Fibroblast of skin of left biceps (primary cell): ENCODE data around the gene HIVEP3.

ENCODE experiments used
- DNase-seq, 2 experiments: peaks; one replicate each; pipeline ENCODE4 v3.0.0-alpha.2; 2013; ENCODE audit warnings: low read depth in 2 of 2

Gene HIVEP3

DNA sequence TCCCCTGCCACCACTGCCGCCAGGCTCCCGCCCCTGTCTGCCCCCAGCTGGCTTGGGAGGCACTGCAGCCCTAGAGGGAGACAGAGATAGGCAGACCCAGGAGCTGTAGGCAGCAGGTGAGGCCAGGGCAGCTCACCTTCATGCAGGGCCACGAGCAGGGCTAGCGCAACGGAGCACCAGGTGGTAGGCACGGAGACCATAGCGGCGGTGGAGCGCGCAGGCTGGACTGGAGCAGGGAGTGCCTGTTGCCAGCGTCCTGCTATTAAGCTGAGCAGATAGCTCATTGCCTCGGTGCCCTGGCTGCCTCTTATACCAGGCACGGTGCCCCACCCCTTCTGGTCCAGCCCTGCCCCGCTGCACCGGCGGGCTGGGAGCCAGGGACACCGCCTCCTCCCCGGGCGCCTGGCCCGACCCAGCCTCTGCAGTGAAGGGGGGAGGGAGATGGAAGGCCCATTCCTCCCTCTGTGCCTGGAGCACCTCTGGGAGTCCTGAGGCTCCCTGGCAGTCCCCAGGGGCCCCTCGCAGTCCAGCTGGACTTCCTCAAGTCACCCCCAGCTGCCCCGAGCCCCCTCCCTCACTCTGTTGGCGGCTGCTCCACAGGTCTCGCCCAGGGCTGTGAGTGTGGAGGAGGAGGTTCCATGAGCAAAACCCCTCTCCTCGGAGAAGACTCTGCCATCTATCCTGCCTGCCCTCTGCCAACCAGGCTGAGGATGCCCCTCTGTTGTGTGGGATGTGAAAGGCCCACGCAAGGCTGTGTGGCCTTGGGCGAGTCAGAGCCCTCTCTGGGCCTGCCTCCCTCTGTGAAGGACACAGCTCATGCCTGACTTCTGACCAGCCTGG is 434.1 kb downstream of the HIVEP3 start, which contains the start of gene EDN2:
TSS of gene EDN2 (minus strand) at position 282 of the 840 bp plus-strand sequence. CDS start at position 200, 82 bp downstream.
- no peak for DNase-seq

DNA sequence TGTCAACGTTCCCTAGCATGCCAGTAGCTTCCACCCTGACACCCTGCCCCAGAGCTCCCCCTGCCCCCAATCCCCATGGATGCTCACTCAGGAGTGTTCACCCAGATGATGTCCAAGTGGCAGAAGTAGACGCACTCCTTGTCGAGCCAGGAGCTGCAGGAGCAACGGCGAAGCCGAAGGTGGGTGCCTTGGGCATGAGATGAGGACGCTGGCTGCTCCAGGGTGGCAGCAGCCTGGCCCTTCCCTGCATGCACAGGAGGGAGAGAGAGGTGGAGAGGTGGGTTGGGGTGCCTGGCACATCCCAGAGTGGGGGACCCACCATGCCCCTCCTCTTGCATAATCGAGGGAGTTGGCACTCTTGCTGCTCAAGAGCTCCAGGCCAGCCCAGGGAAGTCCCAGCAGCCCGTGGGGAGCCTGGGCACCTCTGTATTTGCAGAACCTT is 434.7 kb downstream of the HIVEP3 start:
- DNase-seq = no peak

DNA sequence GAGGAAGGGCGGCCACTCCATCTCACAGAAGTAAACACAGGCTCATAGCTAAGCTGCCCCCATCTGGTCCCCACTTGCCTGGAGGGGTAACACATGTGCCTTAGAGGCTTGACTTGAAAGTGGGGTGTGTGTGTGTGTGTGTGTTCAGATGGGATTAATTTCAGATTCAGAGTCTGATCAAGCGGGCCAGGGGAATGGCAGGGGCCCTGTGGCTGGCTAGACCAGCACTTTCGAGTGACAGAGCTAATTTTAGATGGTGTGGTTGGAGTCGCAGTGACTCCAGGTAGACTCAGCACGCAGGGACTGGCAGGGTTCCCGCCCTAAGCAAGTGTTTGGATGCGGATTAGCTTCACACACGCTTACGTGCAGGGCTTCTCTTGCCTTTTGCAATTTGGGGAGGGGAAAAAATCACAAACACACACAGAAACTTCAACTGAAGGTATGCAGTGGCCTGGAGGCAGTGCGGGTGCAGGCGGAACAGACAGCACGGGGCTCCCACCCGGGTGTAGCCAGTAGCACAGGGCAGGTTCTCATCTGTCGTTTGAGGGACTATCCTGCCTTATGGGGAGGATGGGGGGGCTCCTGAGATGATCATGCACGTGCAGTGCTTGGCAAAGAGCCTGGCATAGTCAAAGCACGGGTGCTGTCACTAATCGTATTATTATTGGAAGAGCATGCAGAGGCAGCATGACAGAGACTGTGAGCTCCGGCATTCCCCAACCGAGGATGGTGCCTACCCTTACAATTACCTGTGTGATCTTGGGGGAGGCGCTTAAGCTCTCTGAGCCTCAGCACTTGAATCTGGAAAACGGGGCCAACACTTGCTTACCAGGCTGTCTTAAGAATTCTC is 435.5 kb downstream of the HIVEP3 start:
- DNase-seq = no peak

DNA sequence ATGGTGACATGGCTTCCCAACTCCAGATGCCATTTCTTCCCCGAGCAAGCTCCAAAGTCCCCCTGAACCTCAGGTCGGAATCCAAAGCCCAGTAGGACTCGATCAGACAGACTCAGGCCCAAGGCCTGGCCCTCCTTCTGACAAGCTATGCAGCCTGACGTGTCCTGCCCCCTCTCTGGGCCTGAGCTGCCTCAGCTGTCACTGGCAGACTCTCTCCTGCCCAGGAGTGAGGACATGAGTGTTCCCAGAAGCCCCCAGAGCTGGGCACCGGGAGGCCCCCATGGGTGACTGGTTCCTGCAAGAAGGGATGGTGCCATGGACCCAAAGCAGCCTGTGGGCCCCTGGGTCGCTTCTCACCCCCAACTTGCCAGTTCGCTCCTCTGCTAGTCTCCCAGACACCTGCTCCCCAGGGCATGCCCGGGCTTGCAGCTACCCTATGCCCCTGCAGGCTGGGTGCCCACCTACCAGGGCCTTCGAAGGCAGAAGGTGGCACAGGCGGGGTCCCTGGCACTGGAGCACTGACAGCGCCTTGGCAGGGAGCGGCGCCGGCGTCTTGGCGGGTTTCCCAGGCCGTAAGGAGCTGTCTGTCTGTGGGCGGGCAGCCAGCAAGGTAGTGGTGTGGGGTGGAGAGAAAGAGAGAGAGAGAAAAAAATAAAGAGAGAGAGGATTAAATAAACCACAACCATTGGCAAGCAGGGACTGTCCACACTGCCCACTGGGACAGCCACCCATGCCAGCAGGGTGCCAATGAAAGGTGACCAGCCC is 436.5 kb downstream of the HIVEP3 start:
- no peak for DNase-seq

DNA sequence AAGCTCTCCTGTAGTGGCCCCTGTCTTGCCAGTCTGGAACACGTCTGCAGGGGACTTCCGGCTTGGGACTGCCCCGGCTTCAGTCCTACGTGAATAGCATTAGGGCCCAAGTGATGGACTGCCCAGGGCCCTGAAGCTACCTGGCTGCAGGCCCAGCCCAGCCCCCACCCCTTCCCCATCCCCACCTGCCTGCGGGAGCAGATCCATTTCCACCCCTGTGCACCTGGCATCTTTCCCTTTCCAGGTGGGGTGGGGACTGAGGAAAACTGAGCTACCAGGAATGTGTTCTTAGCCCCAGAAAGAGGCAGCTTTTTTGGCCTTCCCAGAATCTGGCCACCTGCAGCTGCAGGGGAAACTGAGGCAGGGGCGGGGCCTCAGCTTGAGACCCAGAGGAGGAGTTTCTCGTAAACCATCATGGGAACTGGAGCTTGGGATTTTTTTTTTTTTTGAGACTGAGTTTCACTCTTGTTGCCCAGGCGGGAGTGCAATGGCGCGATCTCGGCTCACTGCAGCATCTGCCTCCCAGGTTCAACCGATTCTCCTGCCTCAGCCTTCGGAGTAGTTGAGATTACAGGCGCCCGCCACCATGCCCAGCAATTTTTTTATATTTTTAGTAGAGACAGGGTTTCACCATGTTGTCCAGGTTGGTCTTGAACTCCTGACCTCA is 437.5 kb downstream of the HIVEP3 start:
- no peak for DNase-seq

DNA sequence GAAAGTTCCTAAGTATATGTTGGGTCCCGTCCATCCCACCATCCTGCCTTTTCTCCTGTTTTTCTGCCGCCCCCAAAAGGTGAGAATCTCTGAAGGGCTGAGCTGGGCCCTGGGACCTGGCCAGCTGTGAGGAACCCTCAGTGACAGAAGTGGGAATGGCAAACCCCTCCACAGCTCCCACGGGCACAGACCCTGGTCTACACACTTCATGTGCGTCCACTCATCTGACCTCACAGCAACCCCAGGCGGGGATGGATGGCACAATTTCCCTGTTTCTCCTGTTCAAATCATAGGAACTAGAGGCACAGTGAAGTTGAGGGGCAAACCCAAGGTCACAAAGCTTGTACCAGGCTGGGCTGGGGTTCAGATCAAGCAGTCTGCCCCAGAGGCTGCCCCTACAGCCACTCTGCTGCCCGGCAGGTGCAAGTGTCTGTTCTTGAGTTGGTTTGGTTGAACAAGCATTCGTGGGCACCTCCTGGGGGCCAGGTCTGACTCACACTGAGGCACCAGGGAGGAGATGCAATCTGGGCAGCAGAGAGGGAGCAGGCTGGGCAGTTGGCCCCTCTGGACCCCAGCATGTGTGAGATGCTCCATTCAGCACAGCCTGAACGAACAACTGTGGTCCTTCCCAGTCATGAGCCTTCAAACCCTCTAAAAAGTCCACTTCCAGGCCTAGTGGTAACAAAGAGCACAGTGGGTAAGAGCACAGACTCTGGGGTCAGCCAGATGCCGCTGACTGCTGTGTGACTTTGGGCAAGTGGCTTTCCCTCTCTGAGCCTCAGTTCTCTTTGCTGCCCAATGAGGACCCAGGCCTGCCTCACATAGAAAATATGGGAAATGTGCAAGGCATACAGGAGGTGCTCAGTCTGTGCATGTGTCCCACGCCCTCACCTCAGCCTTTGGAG is 438.3 kb downstream of the HIVEP3 start:
- DNase-seq = no peak

DNA sequence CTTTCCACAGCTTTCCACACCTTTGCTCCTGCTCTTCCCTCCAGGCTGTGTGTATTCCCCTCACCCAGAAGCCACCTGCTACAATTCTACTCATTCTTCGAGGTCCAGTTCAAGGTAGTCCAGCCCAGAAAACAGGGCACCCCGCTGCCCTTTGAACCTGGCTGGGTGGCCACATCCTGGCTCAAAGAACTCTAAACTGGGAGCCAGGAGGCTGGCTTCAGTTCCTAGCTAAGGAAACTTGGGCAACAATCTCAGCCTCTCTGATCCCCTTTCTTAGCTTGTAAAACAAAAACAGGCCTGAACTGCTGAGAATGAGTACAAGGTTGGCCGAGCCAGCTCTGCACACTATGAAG is 438.9 kb downstream of the HIVEP3 start:
- DNase-seq = no peak

DNA sequence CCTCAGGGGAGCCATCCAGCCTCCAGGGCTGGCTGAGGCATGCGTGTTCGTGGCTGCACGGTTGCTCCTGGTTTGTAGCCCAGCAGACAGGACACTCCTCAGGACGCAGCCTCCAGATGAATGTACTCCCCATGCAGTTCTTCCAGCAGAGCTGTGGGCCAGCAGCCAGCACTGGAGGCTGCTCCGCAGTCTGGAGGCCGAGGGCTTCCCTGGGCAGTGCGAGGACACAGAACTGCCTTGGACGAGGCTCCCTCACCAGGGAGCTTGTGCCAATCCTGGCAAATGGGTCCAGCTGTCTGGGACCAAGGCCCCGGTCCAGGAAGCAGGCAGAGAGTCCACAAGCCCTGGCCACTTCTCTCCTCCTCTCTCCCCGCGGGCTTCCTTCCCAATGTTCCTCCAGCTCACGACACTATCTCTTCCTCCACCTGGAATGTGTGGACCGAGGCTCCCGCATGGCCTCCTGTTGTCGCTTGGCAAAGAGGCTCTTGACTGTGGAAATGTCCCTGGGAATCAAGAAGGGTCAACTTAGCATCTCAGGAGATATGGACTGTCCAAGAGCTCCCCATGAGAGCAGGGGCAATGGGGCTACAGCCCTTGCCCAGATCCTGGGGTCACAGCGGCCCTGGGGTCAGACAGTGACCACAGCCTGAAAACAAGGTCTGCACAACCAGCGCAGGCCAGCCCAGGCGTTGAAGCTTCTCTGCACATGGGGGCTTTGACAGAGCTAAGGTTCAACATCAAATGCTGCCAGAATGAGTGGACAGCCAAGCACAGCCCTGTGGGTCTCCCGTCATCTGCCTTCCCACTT is 439.5 kb downstream of the HIVEP3 start:
- no peak for DNase-seq

DNA sequence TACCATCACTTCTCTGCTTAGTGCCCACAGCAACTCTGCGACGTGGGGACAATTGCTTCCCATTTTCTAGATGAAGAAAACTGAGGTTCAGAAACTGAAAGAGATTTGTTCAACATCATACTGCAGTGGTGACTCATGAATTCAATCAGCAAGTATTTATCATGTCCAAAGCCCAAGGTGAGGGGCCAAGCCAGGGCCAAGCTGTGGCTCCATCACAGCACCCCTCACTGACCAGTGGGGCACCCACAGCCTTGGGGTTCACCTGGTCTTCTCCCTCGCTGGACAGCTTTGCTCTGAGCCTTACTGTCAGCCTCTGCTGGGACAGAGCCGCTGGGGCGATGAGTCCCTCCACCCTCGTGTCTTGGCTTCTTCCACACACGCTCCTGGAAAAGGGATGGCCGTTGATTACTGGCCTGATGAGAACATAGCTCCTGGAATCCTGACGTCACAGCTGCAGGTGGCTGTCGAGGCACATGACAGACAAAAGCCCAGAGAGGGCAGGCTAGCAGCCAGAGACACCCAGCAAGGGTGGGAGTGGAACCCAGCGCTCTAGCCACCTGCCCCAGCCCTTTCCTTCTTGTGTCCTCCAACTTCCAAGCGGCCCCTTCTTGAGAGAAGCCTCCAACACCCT is 440.5 kb downstream of the HIVEP3 start:
- DNase-seq = no peak

DNA sequence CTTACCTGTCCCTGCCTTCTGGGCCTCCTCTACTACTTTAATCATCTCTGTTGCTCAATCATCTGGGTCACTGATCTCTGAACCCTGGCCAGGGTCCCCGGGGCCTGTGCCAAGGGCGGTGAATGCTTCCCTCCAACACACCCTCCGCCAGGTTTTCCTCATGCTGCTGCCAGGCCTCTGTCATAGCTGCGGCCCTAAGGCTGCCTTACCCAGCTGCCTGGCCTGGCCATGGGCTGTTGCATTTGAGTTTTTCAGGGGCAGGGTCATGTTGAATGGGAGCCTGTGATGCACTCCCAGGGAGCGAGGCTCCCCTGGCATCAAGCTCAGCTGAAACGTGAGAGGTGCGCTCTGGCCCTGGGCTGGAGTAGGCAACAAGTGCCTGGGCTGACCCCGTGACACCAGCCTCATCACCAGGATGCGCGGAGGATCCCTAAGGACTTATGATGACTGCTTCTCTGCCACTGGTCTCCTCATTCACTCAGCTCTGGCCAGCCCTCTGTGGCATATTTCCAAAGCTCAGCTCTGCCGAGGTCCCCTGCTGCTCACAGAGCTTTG is 441.8 kb downstream of the HIVEP3 start:
- DNase-seq = no peak

DNA sequence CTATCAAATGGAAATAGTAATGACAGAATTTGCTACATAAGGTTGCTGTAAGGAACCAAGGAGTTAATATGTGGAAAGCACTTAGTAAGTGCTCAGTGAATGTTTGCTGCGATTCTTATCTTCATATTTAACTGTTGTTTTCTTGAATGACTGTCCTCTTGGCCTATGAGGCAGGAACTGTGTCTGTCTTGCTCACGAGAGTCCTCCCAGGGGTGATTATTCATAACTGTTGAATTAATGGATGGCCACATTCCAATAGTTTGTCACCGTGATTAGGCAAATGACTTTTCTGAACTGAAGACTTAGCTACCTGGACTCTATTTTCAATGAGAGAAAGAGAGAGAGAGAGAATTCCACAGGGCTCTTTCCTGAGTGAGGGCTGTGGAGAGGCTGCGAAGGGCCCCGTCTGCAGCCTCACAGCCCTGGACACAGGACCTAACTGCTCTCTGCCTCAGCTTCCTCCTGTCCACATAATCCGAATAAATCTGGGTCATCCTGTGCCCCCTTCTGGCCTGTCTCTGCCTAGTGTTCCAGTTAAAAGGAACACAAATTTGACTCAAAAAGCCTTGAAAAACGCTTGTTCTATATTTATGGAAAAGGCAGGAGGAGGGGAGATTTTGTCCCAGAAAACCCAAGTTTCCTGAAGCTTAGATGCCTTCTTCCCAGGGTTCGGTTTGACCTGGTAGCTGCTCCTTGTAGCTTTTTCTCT is 442.7 kb downstream of the HIVEP3 start:
- no peak for DNase-seq

DNA sequence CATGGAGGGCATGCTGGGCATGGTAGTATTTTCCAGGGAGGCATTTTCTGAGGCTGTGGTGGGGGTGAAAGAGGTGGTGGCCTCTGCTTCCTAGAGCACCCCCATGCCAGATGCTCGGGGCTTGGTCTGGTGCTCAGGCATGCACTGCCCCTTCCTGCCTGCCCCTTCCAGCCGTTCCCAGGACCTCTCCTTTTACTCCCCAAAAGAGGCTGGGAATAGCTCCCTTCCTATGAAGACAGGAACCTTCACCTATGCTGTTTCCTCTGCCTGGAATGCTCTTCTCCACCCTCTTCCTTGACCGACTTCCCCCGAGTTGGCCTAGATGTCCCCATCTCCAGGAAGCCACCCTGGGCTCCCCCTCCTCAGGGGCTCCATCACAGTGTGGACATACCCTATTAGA is 443.4 kb downstream of the HIVEP3 start:
- DNase-seq = no peak

DNA sequence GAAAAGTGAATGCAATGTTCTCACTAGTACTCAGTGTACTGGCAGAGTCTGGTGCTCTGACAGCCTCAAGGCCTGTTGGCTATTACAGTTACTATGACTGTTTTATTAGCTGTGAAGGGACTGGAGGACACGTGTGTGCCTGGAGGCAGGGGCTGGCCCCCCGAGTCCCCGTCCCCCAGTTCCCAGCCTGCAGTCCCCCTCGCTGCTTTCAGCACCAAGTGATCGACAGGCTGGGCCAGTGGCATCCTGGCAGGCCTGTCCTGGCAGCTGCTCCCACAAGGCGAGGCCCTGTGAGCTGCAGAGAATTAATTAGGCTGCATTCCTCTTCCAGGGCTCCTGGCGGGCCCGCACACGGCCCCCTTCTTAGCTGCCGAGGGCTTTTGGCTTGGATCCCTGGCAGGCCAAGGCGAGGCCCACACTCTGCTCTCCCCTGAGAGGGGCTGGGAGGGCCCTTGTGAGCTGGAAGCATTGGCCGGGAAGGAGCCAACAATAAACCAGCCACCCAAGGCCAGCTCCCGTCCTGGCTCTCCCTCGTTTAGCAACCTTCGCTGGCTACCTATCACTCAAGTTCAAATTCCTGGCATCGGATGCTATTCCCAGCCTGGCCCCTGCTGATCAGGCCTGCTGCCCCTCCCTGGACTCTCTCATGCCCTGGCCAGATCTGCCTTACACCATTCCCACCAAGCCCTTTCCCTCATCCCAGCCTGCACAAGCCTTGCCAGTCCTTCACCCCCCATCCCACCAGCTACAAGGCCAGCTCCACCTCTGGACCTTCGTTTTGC is 444.0 kb downstream of the HIVEP3 start:
- DNase-seq = no peak

DNA sequence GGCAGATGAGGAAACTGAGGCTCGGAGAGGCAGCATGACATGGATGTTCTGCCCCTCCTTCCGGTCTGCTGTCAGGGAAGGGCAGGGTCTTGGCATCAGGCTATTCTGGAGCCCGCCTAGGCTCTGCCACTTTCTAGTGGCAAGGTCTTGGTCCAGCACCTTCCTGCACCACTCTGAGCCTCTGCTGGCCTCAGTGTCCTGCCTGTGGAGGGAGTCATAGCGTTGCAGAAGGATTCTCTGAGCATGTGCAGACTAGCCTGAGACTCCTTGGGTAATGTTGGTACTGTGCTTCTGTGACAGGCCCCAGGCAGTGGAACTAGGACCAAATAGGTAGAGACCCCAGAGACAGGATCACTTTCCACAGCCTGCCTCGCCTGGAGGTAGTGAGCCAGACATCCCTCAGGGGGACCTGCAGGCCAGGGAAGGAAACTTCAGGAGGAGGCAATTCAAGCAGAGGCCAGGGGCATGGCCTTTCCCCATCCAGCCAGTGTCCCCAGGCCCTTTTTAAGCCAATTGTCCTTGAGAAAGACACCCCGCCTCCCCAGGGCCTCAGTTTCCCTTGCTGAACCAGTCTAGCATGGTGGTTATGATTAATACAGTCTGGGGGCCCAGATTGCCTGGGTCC is 444.9 kb downstream of the HIVEP3 start:
- DNase-seq = no peak

DNA sequence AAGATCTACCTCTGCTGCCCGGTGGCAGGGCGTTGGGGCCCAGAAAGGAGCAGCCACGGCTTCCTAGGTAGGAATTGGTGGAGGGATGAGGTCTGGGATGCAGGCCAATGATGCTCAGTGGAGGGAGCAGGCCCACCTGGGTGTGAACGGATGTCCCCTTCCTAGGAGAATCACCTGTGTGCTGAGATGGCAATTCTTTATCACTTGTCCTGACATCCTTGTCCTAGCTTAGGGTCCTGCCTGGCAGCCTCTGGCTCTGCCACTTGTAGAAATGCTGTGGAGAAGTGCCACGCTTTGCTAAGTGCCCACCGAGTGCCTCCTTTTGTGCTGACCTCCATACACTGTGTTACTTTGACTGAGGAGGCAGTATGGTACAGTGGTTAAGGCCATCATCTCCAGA is 447.1 kb downstream of the HIVEP3 start:
- no peak for DNase-seq

DNA sequence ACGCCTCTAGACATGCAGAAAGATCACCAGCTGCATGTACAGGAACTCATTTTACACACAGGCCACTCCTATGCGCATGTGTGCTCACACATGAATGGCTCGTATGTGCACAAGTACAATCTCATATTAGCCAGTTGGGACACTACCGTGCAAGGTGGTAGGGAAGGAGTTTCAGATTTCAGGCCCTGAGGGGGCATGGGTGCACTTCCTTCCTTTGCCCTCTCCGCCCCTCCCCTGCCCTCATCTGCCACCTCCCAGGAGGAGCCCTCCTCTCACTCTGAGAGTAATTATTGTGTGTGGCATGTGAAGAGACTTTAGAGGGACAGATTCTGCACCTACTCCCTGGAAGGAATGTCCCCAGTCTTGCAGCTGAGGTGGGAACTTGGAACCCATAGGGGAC is 449.0 kb downstream of the HIVEP3 start:
- DNase-seq = no peak
